CD4-positive, CD25-positive, alpha-beta regulatory T cell (primary cell): Measurements from ENCODE around the gene FERMT3. TPM values are rescaled to one million over a fixed set of nuclear protein-coding genes. Genes with fewer than 3 reads are reported as not detected.
A peak's percentile ranks its signal among the peaks of the same experiment; 100 is the strongest.

Experiments
- ATAC-seq, 2 donors: fragments of 150-1000 bp; cut with Tn5 transposase; one replicate each; pipeline ENCODE4 v1.10.0; 2021; ENCODE audit warnings: low read depth in 2 of 2, moderate number of reproducible peaks in 2 of 2, moderate library complexity in 1 of 2
- DNase-seq, 3 donors: peaks; one replicate each; pipeline versions ENCODE4 v3.0.0 to v3.0.0-alpha.2; 2012 to 2022; ENCODE audit warnings: mixed read lengths in 1 of 3
- H3K27ac ChIP-seq: one replicate; pipeline ENCODE4 v1.7.0; 2013; ENCODE audit warnings: mild to moderate bottlenecking, low read length; ENCODE audit not compliant: insufficient read depth, poor library complexity, severe bottlenecking
- H3K27me3 ChIP-seq: one replicate; pipeline ENCODE4 v1.7.0; 2013; ENCODE audit warnings: low read length; ENCODE audit not compliant: control insufficient read depth, insufficient read depth
- H3K36me3 ChIP-seq: one replicate; pipeline ENCODE4 v1.7.0; 2013; ENCODE audit warnings: mild to moderate bottlenecking, low read length, moderate library complexity; ENCODE audit not compliant: control insufficient read depth, insufficient read depth
- H3K4me1 ChIP-seq: 2 replicates; pipeline ENCODE4 v1.7.0; 2013; ENCODE audit warnings: mild to moderate bottlenecking, low read length; ENCODE audit not compliant: insufficient read depth, control insufficient read depth, poor library complexity, severe bottlenecking
- H3K4me3 ChIP-seq: one replicate; pipeline ENCODE4 v1.7.0; 2013; ENCODE audit warnings: low read depth, mild to moderate bottlenecking, low read length, moderate library complexity
- H3K9me3 ChIP-seq, 2 experiments: 1 replicate in 1 of 2; 2 replicates in 1 of 2; pipeline ENCODE4 v1.7.0; 2013; ENCODE audit warnings: low read length in 2 of 2, mild to moderate bottlenecking in 1 of 2, moderate library complexity in 1 of 2; ENCODE audit not compliant: control insufficient read depth in 2 of 2
- H3K27ac Mint-ChIP-seq, 3 donors: one replicate each; pipeline ENCODE4 v1.8.0; 2020 to 2022; ENCODE audit warnings: mild to moderate bottlenecking in 3 of 3, mixed read lengths in 3 of 3, moderate library complexity in 2 of 3
- H3K27me3 Mint-ChIP-seq: one replicate; pipeline ENCODE4 v1.8.0; 2022; ENCODE audit warnings: mild to moderate bottlenecking, mixed read lengths
- H3K36me3 Mint-ChIP-seq: one replicate; pipeline ENCODE4 v1.8.0; 2020; ENCODE audit warnings: mixed read lengths
- H3K4me1 Mint-ChIP-seq, 4 donors: one replicate each; pipeline ENCODE4 v1.8.0; 2020 to 2022; ENCODE audit warnings: mixed read lengths in 4 of 4, mild to moderate bottlenecking in 1 of 4
- H3K4me3 Mint-ChIP-seq, 4 donors: one replicate each; pipeline ENCODE4 v1.8.0; 2020 to 2022; ENCODE audit warnings: mild to moderate bottlenecking in 4 of 4, mixed read lengths in 4 of 4, moderate library complexity in 3 of 4
- H3K9me3 Mint-ChIP-seq, 7 donors: one replicate each; pipeline ENCODE4 v1.8.0; 2020 to 2022; ENCODE audit warnings: mixed read lengths in 7 of 7, mild to moderate bottlenecking in 3 of 7, moderate library complexity in 2 of 7
- polyA plus RNA-seq, 4 donors: library from polyadenylated mRNA; unstranded; fragments of 300-500 nt; fragmentation: Illumina TruSeq; gene quantifications; one replicate each; pipeline ENCODE4 v1.2.3, GENCODE V29; 2021
- total RNA-seq: library from RNA; stranded (reverse); gene quantifications from one replicate; pipeline ENCODE4 v1.2.3, GENCODE V29; 2022

The FERMT3 gene
- total and polyA plus RNA-seq, 5 donors from 2014 or later: 151 to 183 (median 167) TPM

- H3K36me3 Mint-ChIP-seq: no peaks in the 10 kb centered on the region
- Histone ChIP-seq H3K4me3 (no peak overlapping the region), H3K4me1 (peaks cover 27% of the 10 kb centered on the region), H3K27me3 (no peaks in the 10 kb centered on the region), H3K9me3 (no peaks in the 10 kb centered on the region), H3K27ac (no peak overlapping the region), H3K36me3 (peaks cover 4% of the 10 kb centered on the region)
- peak overlapping the region in 1 of 3 donors; percentile 77 for H3K27ac Mint-ChIP-seq
- DNase-seq (no peak), ATAC-seq (no peak)
- peaks cover 0 to 29% (median 7%) of the 10 kb centered on the region in 4 donors for H3K4me1 Mint-ChIP-seq
- peak overlapping the region in 2 of 4 donors; percentile 65 to 80 for H3K4me3 Mint-ChIP-seq
- H3K9me3 Mint-ChIP-seq: no peaks in the 10 kb centered on the region
- H3K27me3 Mint-ChIP-seq: no peaks in the 10 kb centered on the region
These were observed 47.8 kb downstream of the FERMT3 start for GRCh38 chr11:64254326-64254725.

- no peaks in the 10 kb centered on the region for H3K27me3 ChIP-seq
- ATAC-seq: no peak
These were observed 48.9 kb downstream of the FERMT3 start for GRCh38 chr11:64255135-64256128.

GRCh38 chr11:64256300-64256699 is 49.8 kb downstream of the FERMT3 start:
- no peak for ATAC-seq
- H3K4me1 Mint-ChIP-seq: peaks cover 0 to 22% (median 11%) of the 10 kb centered on the region in 4 donors

More at GRCh38 chr11:64255135-64256128, 48.9 kb downstream of the FERMT3 start:
- no peak overlapping the region for H3K4me3 Mint-ChIP-seq
- no peaks in the 10 kb centered on the region for H3K9me3 ChIP-seq
- H3K4me1 Mint-ChIP-seq: peaks cover 0 to 29% (median 11%) of the 10 kb centered on the region in 4 donors
- no peak overlapping the region for H3K27ac Mint-ChIP-seq
- H3K27me3 Mint-ChIP-seq: no peaks in the 10 kb centered on the region
- no peak overlapping the region for H3K4me3 ChIP-seq
- no peak for DNase-seq
- H3K27ac ChIP-seq: no peak overlapping the region
- H3K4me1 ChIP-seq: peaks cover 26% of the 10 kb centered on the region
- H3K36me3 ChIP-seq: peaks cover 4% of the 10 kb centered on the region
- H3K36me3 Mint-ChIP-seq: no peaks in the 10 kb centered on the region
- no peaks in the 10 kb centered on the region for H3K9me3 Mint-ChIP-seq

GRCh38 chr11:64258356-64258755 is 51.8 kb downstream of the FERMT3 start:
- Mint-ChIP-seq H3K4me3 (no peak overlapping the region), H3K27me3 (no peaks in the 10 kb centered on the region), H3K9me3 (no peaks in the 10 kb centered on the region), H3K27ac (no peak overlapping the region), H3K4me1 (peaks cover 0 to 13% (median 8%) of the 10 kb centered on the region in 4 donors), H3K36me3 (no peaks in the 10 kb centered on the region)
- peaks cover 4% of the 10 kb centered on the region for H3K36me3 ChIP-seq
- H3K4me3 ChIP-seq: no peak overlapping the region
- no peaks in the 10 kb centered on the region for H3K9me3 ChIP-seq
- H3K27ac ChIP-seq: no peak overlapping the region
- no peak for ATAC-seq
- peaks cover 5% of the 10 kb centered on the region for H3K4me1 ChIP-seq
- no peaks in the 10 kb centered on the region for H3K27me3 ChIP-seq
- DNase-seq: no peak

More at GRCh38 chr11:64256300-64256699, 49.8 kb downstream of the FERMT3 start:
- Mint-ChIP-seq H3K9me3 (no peaks in the 10 kb centered on the region), H3K36me3 (no peaks in the 10 kb centered on the region), H3K4me3 (no peak overlapping the region), H3K27ac (no peak overlapping the region), H3K27me3 (no peaks in the 10 kb centered on the region)
- H3K4me1 ChIP-seq: peaks cover 18% of the 10 kb centered on the region
- DNase-seq: no peak
- H3K9me3 ChIP-seq: no peaks in the 10 kb centered on the region
- no peak overlapping the region for H3K27ac ChIP-seq
- H3K27me3 ChIP-seq: no peaks in the 10 kb centered on the region
- H3K4me3 ChIP-seq: no peak overlapping the region
- H3K36me3 ChIP-seq: peaks cover 4% of the 10 kb centered on the region

- peak overlapping the region in 1 of 3 donors; percentile 63 for H3K27ac Mint-ChIP-seq
- H3K4me3 Mint-ChIP-seq: peak overlapping the region in 1 of 4 donors; percentile 84
- Histone ChIP-seq H3K36me3 (peaks cover 4% of the 10 kb centered on the region), H3K4me3 (no peak overlapping the region), H3K9me3 (no peaks in the 10 kb centered on the region), H3K27ac (no peak overlapping the region), H3K4me1 (peaks cover 5% of the 10 kb centered on the region), H3K27me3 (no peaks in the 10 kb centered on the region)
- H3K9me3 Mint-ChIP-seq: no peaks in the 10 kb centered on the region
- no peaks in the 10 kb centered on the region for H3K36me3 Mint-ChIP-seq
- ATAC-seq: no peak
- H3K4me1 Mint-ChIP-seq: peaks cover 0 to 8% (median 6%) of the 10 kb centered on the region in 4 donors
- no peaks in the 10 kb centered on the region for H3K27me3 Mint-ChIP-seq
- no peak for DNase-seq
These were observed 52.5 kb downstream of the FERMT3 start for GRCh38 chr11:64258946-64259532.

- Histone ChIP-seq H3K4me1 (peaks cover 5% of the 10 kb centered on the region), H3K4me3 (no peak overlapping the region), H3K27me3 (no peaks in the 10 kb centered on the region), H3K9me3 (no peaks in the 10 kb centered on the region), H3K36me3 (peaks cover 4% of the 10 kb centered on the region), H3K27ac (no peak overlapping the region)
- no peaks in the 10 kb centered on the region for H3K27me3 Mint-ChIP-seq
- peak overlapping the region in 1 of 3 donors; percentile 63 for H3K27ac Mint-ChIP-seq
- ATAC-seq: peak in 1 of 2 donors; percentile 32
- no peaks in the 10 kb centered on the region for H3K9me3 Mint-ChIP-seq
- peaks cover 0 to 9% (median 6%) of the 10 kb centered on the region in 4 donors for H3K4me1 Mint-ChIP-seq
- peak overlapping the region in 2 of 4 donors; percentile 82 to 84 for H3K4me3 Mint-ChIP-seq
- H3K36me3 Mint-ChIP-seq: no peaks in the 10 kb centered on the region
- DNase-seq: no peak
These were observed 53.1 kb downstream of the FERMT3 start for GRCh38 chr11:64259533-64260067.

GRCh38 chr11:64260147-64260708 is 53.7 kb downstream of the FERMT3 start:
- H3K4me1 Mint-ChIP-seq: peaks cover 0 to 9% (median 6%) of the 10 kb centered on the region in 4 donors
- ATAC-seq (no peak), DNase-seq (no peak)
- H3K27ac Mint-ChIP-seq: peak overlapping the region in 1 of 3 donors; percentile 63
- H3K4me1 ChIP-seq: peaks cover 5% of the 10 kb centered on the region
- H3K9me3 ChIP-seq: no peaks in the 10 kb centered on the region
- H3K27me3 ChIP-seq: no peaks in the 10 kb centered on the region
- H3K36me3 ChIP-seq: peaks cover 4% of the 10 kb centered on the region
- no peaks in the 10 kb centered on the region for H3K27me3 Mint-ChIP-seq
- no peaks in the 10 kb centered on the region for H3K9me3 Mint-ChIP-seq
- no peak overlapping the region for H3K4me3 ChIP-seq
- no peak overlapping the region for H3K27ac ChIP-seq
- H3K36me3 Mint-ChIP-seq: no peaks in the 10 kb centered on the region
- H3K4me3 Mint-ChIP-seq: peak overlapping the region in 2 of 4 donors; percentile 44 to 82
